Right hindlimb (tissue), 1 donor: Measurements from ENCODE around the gene DOCK6.

Source experiments
- DNase-seq: peaks from one replicate; pipeline ENCODE4 v3.0.0-alpha.2; 2018

The DOCK6 gene

DNA sequence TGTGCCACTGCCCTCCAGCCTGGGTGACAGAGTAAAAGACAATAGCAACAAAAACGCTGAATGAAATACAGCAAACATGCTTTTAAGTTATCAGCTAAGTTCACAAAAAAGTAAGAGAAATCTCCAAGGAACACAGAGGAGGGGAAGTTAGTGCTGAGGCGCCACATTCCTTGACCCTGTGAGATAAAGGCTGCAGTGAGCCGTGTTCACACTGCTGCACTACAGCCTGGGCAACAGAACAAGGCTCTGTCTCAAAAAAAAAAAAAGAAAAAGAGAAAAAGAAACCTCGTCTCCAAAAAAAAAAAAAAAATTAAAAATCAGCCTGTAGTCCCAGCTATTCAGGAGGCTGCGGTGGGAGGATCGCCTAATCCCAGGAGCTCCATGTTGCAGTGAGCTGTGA, 16.3 kb upstream of the DOCK6 start:
- DNase-seq = no peak

DNA sequence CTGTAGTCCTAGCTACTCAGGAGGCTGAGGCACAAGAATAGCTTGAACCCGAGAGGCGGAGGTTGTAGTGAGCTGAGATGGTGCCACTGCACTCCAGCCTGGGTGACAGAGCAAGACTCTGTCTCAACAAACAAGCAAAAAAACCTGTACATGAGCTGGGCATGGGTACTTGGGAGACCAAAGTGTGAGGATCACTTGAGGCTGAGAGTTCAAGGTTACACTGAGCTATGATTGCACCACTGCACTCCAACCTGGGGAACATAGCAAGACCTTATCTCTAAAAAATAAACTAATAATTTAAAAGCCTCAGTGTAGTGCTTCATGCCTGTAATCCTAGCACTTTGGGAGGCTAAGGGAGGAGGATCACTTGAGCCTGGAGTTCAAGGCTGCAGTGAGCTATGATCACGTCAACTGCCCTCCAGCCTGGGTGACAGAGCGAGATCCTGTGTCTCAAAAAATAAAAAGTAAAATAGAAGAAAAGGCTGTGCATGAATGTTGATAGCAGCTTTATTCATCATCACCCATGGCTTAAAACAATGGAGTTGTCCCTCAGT, 12.3 kb upstream of the DOCK6 start:
- DNase-seq = no peak

- DNase-seq = no peak
These were observed 11.7 kb upstream of the DOCK6 start for GRCh38 chr19:11273989-11274388.

DNA sequence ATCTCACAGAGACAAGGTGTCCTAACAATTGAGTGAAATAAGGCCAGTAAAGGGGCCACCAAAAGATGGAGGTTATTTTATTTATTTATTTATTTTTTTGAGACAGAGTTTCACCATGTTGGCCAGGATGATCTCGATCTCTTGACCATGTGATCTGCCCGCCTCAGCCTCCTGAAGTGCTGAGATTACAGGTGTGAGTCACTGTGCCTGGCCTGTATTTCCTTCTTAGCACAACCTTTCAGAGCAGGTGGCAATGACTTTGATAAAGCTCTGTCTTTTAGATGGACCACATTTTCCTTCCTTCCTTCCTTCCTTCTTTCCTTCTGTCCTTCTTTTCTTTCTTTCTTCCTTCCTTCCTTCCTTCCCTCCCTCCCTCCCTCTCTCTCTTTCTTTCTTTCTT, 11.0 kb upstream of the DOCK6 start:
- no peak for DNase-seq

DNA sequence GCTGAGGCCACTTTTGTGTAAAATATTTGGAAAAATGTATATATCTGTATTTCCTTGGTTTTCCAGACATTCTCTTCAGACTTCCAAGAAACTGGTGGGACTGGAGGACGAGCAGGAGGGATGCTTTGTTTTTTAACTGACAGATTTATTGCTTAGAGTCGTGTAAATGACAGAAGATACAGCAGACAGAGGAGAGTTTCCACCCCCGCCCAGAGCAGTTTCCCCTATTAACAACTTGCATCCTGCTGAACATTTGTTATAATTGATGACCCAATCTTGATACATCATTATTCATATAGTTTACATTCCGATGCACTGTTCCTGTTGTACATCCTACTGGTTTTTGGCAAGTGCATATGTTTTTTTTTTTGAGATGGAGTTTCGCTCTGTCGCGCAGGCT, 7.1 kb upstream of the DOCK6 start:
- no peak for DNase-seq

DNA sequence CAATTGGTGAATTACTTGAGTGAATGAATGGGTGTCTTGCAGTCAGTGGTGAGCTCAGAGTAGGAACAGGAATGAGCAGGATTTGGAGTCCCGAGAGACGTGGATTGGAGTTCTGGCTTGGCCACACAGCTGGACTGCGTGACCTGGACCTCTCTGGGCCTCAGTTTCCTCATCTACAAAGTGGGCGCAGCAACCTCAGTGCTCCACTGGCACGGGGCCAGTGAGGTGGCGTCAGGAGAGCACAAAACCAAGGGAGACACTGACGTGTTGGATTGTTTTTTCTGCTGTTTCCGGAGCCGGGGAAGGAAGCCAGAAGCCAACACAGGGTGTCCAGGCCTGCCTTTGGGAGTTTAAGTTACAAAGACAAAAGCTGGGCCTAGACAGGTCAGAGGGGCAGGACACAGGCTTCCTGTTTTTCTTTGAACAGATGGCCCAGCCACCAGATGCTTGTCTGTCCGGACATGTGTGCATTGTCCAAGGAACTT, 6.5 kb upstream of the DOCK6 start:
- peak; percentile 75 for DNase-seq

DNA sequence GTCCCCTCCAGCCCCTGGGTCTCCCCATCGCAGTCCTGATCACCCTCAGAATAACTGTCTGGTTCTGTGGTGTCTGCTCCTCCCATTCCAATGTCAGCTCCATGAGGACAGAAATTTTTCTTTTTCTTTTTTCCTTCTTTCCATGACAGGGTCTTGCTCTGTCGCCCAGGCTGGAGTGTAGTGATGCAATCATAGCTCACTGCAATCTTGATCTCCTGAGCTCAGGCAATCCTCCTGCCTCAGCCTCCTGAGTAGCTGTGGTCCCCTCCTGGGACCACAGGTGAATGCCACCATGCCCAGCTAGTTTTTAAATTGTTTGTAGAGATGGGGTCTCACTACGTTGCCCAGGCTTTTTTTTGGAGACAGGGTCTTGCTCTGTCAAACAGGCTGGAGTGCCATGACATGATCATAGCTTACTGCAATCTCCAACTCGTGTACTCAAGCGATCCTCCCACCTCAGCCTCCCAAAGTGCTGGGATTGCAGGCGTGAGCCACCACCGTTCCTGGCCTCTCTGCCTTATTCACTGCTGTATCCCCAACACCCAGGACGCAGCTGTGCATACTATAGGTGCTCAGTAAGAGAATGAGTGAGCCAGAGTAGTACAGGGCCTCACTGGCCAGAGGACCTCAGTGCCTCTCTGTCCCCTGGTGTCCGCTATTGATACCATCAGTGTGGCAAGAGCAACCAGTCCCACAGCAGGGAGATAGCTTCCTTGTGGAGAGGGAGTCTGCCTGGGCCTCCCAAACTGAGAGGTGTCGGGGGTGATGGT, 5.2 kb upstream of the DOCK6 start:
- no peak for DNase-seq

GRCh38 chr19:11265785-11266236, 3.5 kb upstream of the DOCK6 start:
- DNase-seq = no peak

DNA sequence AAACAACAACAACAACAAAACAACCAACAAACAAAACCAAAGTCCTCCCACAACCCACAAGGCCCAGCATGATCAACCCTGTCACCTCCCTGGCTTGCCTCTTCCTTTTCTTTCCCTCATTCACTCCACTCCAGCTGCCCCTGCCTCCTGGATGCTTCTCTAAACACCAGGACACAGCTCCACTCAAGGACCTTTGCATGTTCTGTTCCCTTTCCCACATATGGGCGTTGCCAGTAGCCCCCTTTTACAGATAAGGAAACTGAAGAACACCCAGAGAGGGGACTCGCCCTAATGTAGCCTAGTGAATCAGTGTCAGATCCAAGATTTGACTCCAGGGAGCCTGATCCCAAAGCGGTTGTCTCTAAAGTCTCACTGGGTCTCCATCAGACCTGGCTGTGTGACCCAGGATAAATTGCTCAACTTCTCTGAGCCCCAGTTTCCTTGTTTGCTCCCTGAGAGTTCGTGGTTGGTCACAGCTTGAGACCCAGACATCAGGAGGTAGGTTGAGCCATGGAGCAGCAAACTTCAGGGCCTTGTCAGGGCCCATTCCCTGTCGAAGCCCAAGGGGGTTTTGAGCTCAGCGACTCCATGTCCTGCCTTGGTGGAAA, 3.0 kb upstream of the DOCK6 start:
- no peak for DNase-seq

DNA sequence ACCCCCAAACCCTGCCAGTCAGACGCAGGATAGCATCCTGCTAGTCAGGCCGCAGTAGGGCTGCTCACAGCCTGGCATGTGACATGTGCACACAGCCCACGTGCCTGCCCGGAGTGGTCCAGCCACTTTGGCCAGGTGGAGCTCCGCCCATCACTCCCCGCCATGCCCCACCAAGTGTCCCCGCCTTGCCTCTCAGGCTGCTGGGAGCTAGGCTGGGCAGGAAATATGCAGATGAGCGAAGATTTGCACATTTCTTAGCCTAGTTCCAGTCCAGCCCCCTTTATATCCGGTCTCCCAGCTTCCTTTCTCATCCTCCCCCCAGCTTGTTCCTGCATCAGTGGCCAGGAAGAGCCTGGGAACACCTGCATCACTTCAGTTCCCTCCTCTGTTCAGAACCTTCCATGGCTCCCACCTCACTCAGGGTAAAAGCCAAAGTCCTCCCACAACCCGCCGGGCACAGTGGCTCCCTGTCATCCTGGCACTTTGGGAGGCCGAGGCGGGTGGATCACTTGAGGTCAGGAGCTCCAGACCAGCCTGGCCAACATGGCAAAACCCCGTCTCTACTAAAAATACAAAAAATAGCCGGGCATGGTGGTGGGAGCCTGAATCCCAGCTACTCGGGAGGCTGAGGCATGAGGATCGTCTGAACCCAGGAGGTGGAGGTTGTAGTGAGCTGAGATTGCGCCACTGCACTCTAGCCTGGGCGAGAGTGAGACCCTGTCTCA, 2.3 kb upstream of the DOCK6 start:
- DNase-seq = no peak

- no peak for DNase-seq
These were observed 1.4 kb upstream of the DOCK6 start for GRCh38 chr19:11263726-11264125.

- peak; percentile 64 for DNase-seq
These were observed 823 bp downstream of the DOCK6 start for GRCh38 chr19:11261431-11261970.

DNA sequence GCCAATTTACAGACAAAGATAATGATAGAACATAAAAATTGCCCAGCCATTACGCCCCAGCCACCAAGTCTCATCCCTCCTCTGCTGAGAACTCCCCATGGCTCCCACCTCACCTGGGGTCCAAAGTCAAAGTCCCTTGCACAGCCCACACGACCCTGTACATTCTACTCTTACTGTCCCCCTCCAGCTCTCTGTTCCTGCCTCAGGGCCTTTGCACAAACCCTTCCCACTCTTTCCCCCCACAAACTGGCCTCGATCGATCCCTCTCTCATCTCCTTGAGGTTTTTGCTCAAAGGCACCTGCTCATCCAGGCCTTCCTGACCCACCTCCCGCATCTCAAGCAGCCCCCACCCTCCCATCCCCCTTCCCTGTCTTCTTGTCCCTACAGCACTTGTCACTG, 1.3 kb downstream of the DOCK6 start:
- DNase-seq = no peak

DNA sequence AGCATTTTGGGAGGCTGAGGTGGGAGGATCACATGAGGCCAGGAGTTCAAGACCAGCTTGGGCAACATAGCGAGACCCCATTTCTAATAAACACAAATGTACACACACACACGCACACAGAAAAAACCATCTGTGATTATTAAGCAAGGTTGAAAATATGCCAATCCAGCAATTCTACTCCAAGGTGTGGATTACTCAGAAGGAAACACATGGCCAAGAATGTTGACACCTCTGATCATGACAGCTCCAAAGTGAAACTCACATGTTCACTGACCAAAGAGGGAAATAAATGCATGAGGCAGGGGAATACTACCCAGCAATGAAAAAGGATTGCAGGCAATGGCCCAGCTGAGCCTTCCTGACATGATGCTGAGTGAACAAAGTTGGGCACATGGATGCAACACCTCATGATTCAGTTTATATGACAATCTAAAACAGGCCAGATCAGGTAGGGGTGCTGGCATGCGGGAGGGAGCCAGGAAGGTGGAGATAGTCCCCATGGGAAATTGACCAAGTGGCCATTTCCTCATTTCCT, 4.4 kb downstream of the DOCK6 start:
- DNase-seq = no peak

DNA sequence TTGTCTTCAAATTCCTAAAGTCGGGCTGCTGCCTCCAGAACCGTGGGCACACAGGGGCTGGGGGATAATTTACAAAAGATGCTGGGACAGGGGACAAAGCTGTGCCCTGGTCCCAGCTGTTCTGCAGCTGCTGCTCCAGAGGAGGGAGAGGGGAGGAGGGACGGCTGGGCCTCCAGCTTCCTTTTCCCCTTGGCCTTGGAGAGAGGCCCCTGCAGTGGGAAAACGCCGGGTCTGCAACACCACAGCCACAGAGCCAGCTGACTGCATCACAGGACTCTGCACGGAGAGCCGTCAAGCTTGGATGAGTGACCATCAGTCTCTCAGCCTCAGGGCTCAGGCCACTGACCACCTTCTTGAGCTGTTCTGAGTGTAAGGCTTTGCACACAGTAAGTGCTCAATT, 6.1 kb downstream of the DOCK6 start:
- peak; percentile 89 for DNase-seq

GRCh38 chr19:11254666-11255065, 7.7 kb downstream of the DOCK6 start:
- DNase-seq = no peak

DNA sequence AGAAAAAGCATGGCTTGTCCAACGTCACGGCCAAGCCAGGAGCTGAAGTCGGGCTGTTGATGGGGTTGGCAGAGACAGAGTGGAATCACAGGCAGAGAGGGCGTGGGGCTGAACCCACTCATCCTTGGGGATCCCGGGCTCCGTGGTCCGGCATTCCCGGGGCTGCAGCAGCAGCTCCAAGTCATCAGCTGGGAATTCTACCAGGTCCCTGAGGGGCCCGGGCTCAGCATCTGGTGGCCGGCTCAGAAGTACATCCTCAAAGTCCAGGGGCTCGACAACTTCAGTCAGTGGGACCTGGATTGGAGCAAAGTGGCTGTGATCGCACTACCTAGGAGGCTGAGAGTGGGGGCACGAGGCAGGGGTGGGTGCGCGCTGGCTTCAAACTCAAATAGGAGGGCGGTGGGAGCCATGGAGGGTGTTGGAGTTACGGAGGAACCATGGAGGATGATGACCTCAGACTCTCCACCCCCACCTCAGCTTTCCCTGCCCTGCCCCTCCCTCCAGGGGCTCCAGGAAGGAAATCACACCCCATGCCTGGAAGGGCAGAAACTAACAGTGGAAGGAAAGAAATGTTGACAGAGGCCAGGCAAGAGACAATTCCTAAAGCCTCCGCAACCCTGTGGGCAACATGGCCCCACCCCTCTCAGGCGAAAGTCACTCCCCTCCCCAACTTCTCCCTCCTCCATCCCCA, 9.5 kb downstream of the DOCK6 start:
- no peak for DNase-seq

DNA sequence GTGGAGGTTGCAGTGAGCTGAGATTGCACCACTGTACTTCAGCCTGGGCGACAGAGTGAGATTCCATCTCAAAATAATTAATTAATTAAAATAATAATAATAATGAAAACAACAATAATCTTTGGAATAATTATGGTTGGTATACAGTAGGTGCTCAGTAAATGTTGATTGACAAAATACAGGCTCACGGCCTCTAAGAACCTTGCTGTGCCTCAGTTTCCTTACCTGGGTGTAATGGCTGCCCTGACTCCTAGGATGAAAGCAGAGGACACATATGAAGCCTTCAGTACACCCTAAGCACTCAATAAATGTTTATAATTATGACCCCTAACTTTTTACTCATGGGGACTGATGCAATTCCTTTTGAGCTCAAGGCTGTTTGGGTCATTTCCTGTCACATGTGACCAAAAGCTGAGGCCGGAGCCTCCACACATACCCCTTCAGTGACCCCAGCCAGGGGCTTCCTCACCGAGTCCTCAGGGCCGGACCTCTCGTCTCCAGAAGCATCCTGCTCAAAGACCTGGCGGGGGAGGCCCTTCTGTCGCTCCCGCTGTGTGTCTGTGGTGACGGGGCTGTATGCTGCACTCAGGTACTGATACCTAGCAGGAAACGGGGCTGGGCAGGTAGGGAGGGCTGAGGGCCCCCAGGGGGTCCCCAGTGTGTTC, 10.5 kb downstream of the DOCK6 start:
- no peak for DNase-seq

GRCh38 chr19:11251217-11251616, 11.1 kb downstream of the DOCK6 start:
- no peak for DNase-seq

DNA sequence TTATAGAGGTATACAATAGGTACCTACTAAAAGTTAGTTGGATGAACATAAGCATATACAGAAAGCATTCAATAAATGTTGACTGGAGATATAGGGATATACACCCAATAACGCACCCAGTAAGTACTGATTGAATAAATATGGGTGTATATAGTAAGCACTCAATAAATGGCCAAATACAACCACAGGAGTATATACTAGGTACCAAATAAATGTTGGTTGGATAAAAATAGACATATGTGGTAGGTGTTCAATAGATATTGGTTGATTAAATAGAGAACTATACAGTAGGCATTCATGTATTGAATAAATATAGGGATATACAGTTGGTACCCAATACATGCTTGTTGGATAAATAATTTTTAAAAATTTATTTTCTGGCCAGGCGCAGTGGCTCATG, 13.5 kb downstream of the DOCK6 start:
- DNase-seq = no peak

DNA sequence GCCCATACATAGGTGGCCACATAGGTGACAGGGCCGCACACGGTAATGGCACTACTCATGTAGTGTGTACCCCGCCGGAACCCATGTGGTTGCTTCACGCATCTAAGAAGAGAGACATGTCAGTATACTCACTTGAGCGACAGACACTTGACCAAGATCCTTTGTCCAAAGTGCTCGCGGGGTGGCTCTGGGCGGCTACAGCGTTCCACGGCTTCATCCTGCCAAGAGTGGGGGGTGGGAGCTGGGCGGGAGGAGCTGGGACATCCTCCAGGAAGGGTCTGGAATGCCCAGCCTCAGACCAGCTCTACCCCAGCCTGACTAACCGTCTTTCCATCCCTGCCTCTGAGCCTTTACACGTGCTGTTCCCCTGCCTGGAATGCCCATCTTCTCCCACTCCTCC, 14.4 kb downstream of the DOCK6 start:
- no peak for DNase-seq

GRCh38 chr19:11247391-11247790, 14.9 kb downstream of the DOCK6 start:
- peak; percentile 83 for DNase-seq
